SW 1271 (cell line): Measurements from ENCODE around the gene USP22.

ENCODE experiments used
- DNase-seq, 2 experiments: peaks; one replicate each; lab custom pipeline; 2025; lab: John Stamatoyannopoulos, UW

Gene USP22

DNA sequence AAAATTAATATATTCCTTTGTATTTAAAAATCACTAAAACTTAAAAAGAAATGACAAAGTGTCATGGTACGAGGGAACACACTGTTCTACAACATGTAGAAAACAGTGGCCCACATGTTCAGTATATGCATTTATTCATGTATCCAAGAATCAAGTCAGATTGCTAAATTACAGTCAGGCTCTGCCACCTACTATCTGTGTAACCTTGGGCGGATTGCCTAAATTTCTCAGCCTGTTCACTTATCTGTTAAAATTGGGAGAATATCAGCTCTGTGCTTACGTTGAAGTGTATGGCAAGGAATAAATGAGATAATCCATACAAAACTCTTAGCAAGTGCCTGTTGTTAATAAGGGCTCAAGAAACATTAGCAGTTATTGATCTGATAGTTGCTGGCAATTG is 3.4 kb upstream of the USP22 start:
- DNase-seq, result no peak

DNA sequence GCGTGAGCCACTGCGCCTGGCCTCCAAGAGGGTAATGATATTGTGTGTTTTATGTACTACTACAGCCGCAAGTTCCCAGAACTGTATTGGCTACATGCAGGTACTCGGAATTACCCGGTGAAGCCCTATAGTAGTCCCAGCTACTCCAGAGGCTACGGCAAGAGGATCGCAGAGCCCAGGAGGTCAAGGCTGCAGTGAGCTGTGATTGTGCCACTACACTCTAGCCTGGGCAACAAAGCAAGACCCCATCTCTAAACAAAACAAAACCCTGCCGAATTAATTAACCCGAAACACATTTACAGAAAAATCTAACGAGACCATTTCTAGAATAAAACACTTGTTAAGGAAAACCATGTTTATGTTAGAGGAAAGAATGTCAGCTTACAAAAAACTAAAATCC is 2.2 kb upstream of the USP22 start:
- no peak for DNase-seq

DNA sequence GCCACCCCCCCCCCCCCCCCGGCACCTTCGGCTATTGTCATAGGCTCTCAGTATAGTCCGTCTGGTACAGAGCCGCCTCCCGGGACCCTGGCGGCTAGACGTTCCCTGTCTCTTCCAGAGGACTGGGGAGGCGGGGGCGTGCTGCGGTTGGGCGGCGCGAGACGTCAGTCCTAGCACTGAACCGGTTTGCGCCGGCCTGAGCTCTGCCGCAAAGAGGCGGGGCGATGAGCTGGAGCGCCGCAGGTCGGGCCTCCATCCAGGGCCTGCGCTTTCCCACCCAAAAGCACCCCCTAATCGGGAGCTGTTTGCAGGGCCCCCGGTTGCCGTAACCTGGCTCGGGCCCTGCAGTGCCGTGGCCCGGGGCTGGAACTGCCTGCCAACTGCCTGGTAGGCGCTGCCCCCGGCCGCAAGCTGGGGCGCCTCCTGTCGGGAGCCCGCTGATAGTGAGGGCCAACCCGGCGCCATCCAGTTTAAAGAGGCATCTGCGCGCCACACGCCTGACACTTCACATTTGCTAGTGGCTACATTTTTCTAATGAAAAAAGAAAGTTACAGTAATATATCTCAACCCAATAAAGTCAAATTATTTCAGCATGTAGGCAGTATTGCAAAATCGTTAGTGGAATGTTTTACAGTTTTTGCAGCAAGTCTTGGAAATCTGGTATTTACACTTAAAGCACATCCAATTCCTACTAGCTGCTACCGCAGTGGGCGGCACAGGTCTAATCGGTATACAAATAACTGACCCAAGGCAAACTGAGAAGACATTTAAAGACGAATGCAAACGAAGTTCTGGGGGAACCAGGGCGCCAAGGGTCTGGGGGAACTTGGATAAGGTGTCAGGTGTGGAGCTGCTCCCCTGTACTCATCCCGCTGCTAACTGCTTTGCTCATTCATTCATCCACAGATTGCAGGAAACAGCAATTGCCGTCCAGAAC is 753 bp upstream of the USP22 start:
- DNase-seq, result peak; percentile 98 to 99

DNA sequence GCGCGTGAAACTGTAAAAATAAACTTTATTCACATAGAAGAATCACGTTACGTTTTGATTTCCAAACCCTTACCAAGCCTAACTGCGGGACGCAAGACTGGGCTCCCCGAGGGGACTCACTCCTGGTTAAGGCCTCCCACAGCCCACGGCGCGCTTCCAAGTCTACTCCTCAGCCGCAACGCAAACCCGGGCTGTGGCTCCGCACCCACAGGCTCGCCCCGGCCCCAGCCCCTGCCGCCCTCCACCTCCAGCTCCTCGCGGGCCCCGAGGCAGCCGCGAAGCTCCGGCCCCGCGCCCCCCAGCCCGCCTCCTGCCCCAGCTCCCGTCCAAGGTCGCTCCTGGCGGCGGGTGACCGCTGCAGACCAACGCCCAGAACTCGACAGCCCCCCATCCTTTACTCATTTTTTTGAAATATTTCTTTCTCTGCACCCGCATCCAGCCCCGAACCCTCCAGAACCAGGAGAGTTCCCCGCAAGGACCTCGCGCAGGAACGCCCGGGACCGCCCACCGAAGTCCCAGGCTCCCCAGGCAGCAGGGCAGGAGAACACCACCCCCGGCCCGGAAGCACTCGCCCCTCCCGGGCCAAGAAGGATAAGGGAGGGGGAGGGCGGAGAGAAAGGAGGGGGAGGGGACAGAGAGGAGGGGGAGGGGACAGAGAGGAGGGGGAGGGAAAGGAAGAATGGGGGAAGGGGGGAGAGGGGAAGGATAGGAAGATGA is 912 bp downstream of the USP22 start:
- DNase-seq, result peak; percentile 64 to 83

DNA sequence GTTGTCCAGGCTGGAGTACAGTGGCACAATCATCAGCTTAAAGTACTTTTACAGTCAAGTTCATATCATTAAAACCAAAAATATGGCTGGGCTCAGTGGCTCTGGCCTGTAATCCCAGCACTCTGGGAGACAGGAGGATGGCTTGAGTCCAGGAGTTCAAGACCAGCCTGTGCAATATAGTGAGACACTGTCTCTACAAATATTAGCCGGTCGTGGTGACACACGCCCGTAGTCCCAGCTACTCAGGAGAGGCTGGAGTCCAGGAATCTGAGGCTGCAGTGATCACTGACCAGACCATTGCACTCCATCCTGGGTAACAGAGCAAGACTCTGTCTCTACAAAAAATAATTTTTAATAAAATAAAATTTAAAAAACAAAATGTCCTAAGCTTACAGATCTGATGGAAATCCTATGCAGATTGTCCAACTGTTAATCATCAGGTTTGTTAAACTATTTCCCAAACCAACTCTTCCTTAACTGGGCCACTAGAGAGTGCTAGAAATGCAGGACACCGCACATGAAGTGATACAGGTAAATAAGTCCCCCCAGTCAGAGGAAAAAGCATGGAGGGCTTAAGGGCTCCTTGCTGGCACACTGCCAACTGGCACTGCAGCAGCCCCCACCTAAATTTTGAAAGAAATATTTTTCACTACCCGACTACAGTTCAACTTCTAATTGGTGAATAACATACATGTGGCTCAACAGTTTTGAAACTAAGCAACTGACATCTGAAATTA is 2.8 kb downstream of the USP22 start:
- peak in 1 of 2 experiments; percentile 76 for DNase-seq

DNA sequence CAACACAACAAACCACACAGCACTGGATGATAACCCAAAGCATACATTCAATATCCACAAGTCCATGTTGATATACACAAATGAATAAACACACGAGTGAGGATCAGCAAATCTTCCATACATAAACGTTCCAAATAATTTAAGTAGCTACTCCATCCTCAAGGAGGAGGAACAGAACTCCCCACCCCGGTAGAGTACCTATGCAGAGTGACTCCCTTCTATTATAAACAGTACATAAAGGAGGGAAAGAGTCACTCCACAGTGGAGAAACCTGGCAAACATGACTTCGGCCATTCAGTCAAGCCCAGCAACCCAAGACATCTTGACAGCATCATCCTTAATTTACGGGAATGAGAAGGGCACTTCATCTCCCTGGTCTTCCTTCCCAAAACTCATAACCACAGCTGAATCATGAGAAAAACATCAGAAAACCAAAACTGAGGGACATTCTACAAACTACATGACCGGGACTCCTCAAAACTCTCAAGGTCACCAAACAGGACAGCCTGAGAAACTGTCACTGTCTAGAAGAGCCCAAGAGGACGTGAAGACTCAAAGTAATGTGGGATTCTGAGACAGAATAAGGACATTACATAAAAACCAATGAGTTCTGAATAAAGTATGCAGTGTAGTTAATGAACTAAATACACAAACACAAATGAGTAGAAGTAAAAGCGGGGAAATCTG is 5.6 kb downstream of the USP22 start:
- no peak for DNase-seq

DNA sequence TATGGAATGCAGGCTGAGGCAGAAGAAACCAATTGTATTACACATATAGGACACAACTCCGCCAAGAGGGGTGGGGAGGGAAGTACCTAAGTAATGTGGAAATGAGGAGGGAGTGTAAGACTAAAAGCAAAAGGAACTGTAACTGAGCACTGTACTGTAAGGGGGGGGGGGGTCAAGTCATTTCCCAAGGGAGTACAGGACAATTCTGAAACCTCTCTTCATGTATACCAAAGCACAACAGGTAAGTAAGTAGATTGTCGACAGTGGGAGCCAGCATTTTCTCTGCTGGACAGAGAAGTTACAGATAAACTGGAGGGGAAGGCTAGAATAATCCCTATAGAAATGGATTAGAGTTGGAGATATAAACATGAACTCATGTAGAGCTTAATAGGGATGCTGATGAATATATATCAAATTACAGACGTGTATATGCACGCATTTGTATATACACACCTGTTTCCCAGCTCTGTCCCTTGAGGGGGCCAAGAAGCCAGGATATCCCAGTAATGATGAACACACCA is 6.4 kb downstream of the USP22 start:
- DNase-seq, result no peak

DNA sequence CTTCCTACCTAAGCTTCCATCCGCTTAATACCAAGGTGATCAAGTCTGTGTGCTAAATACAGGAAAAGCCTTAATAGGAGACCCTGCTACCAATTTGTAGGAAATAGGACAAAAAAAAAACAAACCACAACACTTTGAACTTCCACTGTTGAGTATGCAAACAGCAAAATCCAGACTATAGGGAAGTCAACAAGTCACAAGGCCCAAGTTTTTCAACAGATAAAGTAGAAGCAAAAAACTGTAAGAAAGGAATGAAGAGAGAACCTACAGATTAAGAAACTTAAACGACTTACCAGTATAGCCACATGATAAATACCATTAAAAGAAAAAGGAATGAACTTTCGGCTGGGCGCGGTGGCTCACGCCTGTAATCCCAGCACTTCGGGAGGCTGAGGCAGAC is 7.4 kb downstream of the USP22 start:
- DNase-seq, result no peak

DNA sequence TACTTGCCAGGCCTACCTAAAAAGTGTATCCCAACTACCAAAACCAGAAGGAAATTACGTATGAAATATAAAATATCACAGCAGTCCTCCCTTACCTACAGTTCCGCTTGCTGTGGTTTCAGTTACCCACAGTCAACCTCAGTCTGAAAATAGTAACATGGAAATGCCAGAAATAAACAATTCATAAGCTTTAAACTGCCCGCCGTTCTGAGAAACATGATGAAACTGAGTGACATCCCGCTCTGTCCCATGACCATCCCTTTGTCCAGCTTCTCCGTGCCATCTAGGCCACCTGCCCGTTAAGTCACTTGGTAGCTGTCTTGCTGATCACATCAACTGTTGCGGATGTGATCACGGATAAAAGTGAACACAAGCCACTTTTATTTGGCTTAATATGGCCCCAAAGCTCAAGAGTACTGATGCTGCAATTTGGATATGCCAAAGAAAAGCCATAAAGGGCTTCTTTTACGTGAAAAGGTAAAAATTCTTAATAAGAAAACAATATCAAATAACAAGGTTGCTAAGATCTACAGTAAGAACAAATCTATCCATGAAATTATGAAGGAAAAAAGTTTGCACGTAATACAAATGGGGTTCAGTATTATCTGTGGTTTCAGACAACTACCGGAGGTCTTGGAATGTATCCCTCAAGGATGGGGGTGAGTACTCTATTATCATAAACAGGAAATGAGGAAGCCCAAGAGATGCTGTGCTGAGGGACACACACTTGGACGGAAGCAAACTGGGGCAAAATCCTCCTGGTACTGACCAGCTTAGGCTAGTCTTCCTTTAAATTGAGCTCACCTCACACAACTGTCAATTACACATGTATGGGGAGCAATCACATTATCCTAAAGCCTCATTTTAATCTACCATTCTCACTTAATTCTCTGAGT is 8.2 kb downstream of the USP22 start:
- no peak for DNase-seq

DNA sequence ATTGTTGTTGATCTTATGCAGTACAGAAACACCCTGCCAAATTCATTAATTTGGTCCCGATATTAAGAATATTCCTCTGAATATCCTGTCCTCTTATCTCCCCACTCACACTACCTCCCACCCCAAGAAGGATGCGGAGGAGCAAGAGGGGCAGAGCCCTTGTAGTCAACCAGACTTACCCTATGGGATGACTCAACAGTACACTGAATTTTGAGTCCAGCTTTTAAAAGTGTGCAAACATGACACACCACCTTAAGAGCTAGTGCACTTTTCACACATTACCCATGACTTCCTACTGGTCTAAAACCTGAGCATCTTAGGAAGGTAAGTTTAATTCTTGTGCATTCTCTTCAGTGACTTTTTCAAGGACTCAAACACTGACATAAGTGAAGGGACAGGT is 9.5 kb downstream of the USP22 start:
- no peak for DNase-seq

DNA sequence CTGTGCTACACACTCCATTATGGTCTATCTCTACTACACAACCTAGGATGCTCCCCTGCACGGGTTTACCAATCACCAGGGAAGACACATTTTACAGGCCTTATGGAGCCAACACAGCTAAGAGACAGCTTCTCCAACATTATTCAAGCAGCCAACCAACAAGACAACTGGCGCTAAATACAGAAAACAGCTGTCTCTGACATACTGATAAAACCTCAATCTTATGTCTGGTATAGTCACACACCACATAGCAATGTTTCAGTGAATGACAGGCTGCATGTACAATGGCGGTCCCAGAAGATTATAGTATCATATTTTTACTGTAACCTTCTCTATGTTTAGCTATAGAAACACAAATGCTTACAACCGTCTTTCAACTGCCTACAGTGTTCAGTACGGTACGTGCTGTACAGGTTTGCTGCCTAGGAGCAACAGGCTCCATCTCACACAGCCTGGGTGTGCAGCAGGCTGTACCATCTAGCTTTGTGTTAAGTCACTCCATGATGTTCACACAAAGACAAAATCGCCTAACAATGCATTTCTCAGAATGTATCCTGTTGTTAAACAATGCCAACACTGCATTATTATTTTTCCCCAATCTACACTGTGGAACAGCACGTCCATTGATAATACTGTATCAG is 10.9 kb downstream of the USP22 start:
- DNase-seq, result no peak

DNA sequence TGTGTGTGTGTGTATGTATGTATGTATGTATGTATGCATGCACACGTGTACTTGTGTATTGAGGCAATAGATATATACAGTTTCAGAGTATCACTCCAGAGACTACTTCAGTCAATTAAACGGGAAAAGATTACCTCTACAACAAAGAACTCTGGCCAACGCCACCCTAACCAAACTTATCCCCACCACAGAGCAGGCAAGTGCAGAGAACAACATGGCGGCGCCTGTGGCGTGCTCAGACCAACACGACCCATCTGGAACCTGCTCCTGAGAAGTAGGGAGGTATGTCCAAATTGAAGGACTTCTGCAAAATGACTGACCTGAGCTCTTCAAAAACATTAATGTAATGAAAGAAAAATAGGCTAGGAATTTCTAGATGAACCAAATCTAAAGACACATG is 12.4 kb downstream of the USP22 start:
- no peak for DNase-seq

DNA sequence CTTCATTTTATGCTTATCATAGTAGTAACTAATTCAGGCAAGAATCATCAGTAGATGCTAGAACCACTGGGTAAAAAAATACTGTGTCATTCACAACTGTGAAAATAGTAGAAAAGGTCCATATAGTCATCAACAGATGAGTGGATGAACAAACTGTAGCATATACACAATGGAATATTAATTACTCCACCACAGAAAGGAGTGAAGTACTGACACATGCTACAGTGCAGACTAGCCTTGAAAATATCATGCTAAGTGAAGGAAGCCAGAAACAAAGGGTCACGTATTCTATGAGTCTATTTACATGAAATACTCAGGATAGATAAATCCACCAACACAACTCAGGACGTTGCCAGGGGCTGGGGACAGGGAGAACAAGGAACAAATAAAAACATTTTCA is 13.3 kb downstream of the USP22 start:
- no peak for DNase-seq

DNA sequence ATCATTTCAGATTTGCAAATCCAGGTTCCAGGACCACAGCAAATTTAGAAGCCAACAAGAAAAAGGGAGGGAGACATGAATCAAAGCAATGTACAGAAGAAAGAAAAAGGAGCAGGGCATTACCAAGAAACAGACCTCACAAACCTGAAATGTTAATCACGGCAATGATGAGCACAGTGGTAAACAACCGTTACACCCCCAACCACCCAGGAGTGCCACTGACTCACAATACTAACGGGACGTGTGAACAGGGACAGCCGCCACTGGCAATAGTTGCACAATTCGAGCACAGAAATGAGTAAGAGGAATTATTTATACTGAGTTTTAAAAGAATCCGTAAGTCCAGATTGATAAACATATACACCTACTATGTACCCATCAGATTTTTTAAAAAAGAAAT is 13.8 kb downstream of the USP22 start:
- no peak for DNase-seq

DNA sequence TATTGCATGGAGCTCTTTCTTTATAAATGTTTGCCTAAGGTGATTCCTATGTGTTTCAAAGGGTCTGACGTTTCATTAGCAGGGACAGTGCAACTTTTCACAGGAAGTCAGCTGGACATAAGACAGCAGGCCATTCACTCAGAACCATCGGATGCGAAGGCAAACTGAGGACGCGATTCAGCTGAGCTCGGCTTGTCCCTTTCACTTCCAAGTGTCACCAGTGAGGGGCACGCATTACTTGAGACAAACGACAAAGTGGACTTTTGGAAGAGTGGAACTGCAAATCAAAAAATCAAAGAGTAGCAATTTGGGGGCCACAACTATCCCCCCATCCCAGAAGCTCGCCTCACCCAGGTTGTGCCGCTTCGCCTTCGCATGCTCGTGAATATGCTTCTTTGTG is 14.6 kb downstream of the USP22 start:
- no peak for DNase-seq

DNA sequence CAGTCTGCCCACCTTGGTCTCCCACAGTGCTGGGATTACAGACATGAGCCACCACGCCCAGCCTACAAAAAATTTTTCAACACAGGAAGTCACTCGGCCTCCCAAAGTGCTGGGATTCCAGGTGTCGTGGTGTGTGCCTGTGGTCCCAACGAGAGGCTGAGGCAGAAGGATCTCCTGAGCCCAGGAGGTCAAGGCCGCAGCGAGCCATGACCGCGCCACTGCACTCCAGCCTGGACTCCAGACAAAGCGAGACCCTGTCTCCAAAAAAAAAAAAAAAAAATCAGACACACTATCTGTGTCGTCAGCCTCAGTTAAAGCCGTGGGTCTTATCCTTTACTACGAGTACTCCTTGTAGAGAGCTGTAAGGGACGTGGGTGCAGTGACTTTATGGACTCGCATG is 15.8 kb downstream of the USP22 start:
- DNase-seq, result no peak

DNA sequence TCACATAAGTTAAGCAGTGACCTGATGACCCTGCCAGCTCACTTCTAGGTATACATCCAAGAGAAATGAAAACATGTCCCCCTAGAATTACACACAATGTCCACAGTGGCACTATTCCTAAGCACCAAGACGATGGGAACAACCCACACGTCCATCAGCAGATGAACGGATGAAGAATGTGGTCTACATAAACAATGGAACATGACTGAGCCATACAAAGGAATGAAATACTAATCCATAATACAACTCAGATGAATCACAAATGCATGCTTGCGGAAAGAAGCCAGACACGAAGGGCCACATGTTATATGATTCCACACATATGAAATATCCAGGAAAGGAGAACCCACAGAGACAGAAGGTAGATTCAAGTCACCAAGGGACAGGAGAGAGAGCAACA is 17.4 kb downstream of the USP22 start:
- no peak for DNase-seq

DNA sequence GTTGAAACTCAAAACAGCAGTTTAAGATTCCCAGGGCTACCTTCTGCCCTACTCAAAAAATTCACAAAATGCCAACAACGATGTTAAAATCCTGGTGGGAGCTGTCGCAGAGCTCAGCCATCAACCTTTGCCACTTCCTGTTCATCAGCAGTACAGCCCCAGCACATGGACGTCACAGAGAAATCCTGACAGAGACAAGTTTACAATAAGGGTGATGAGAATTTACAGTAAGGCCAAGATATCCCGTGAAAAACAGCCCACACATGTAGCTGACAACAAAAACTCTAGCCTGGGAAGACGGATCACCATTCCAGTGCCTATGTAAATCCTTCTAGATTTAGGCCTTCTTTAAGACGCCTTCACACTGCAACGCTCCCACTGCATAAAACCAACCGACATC is 18.8 kb downstream of the USP22 start:
- DNase-seq, result no peak

DNA sequence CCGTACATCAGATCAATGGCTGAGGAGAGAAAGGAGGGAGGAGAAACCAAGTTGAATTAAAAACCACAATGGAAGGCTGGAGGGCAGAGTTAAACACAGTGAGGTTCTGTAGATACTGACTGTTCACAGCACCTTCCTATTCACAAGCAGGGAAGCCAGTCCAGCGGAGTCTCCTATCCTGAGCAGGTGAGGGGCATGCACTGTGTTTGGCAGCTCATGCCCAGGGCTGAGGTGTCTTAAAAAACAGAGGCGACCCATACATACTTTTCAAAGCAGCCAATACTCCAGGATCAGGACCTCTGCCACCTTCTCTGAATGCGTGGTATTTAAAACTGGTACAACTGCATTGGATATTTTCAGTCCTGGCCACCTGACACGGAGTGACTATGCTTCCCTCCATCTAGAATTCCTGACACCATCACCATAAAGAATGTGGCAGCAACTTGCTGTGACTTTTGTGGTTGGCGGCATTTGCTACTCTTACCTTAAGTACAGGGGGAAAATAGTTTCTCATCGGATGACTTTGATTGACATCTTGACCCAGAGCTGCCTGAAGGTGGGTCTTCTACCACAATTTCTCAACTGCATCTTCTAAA is 21.5 kb downstream of the USP22 start:
- no peak for DNase-seq

DNA sequence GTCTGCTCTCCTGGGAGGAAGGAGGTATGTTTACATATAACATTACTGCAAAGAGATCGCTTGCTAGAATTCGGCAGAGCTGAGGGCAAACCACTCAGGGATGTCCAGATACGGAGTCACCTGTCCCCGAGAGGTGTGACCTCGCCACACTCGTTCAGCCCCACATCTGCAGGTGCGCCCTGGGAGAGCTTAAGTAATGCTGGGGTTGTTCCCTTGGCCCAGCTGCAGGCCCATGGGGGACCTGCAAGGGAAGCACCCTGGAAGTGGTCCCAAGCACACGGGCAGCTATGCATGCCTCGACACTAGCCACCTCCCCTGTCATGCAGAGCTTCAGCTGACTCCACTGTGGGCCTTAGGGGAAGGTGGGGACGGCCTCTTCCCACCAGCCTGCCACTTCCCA is 22.2 kb downstream of the USP22 start:
- DNase-seq, result no peak
